H9 (cell line): ENCODE data around the gene SPSB2. TPM values are rescaled to one million over a fixed set of nuclear protein-coding genes. Genes with fewer than 3 reads are reported as not detected.

Experiments used
- DNase-seq: peaks from one replicate; pipeline ENCODE4 v3.0.0-alpha.2; 2017
- H2AFZ ChIP-seq: one replicate; pipeline ENCODE4 v1.6.1; 2013; ENCODE audit warnings: mild to moderate bottlenecking, low read length, control low read depth, moderate library complexity
- H2AK5ac ChIP-seq: 2 replicates; pipeline ENCODE4 v1.6.1; 2013; ENCODE audit warnings: low read length, control low read depth, mixed read lengths; ENCODE audit not compliant: insufficient read length
- H2BK120ac ChIP-seq: one replicate; pipeline ENCODE4 v1.6.1; 2013; ENCODE audit warnings: low read depth, mild to moderate bottlenecking, low read length, control low read depth, inconsistent platforms; ENCODE audit not compliant: poor library complexity, severe bottlenecking
- H2BK12ac ChIP-seq: 2 replicates; pipeline ENCODE4 v1.6.1; 2013; ENCODE audit warnings: low read length, control low read depth, mixed read lengths, low read depth; ENCODE audit not compliant: insufficient read length
- H2BK15ac ChIP-seq: 2 replicates; pipeline ENCODE4 v1.6.1; 2013; ENCODE audit warnings: low read depth, low read length, control low read depth
- H2BK20ac ChIP-seq: one replicate; pipeline ENCODE4 v1.6.1; 2013; ENCODE audit warnings: low read depth, mild to moderate bottlenecking, low read length, control low read depth, inconsistent platforms; ENCODE audit not compliant: poor library complexity, severe bottlenecking
- H2BK5ac ChIP-seq: 2 replicates; pipeline ENCODE4 v1.6.1; 2013; ENCODE audit warnings: low read length, control low read depth, mixed read lengths; ENCODE audit not compliant: insufficient read length
- H3K14ac ChIP-seq: 2 replicates; pipeline ENCODE4 v1.6.1; 2013; ENCODE audit warnings: low read length, control low read depth; ENCODE audit not compliant: insufficient read depth
- H3K18ac ChIP-seq: 2 replicates; pipeline ENCODE4 v1.6.1; 2013; ENCODE audit warnings: low read depth, mild to moderate bottlenecking, mixed read lengths, low read length, control low read depth; ENCODE audit not compliant: insufficient read length
- H3K23ac ChIP-seq: 2 replicates; pipeline ENCODE4 v1.6.1; 2013; ENCODE audit warnings: low read length, control low read depth, mixed read lengths, low read depth; ENCODE audit not compliant: insufficient read length
- H3K23me2 ChIP-seq: 2 replicates; pipeline ENCODE4 v1.6.1; 2013; ENCODE audit warnings: low read depth, mild to moderate bottlenecking, mixed read lengths, low read length, control low read depth; ENCODE audit not compliant: insufficient read length, poor library complexity, severe bottlenecking
- H3K27ac ChIP-seq: 2 replicates; pipeline ENCODE4 v1.5.1; 2013; ENCODE audit warnings: low read length, control low read depth, mixed read lengths, low read depth; ENCODE audit not compliant: insufficient read length
- H3K27me3 ChIP-seq: 2 replicates; pipeline ENCODE4 v1.6.1; 2013; ENCODE audit warnings: low read length, control low read depth, inconsistent platforms; ENCODE audit not compliant: insufficient read depth
- H3K4ac ChIP-seq: 2 replicates; pipeline ENCODE4 v1.6.1; 2013; ENCODE audit warnings: low read depth, mild to moderate bottlenecking, control low read depth, inconsistent platforms, low read length, moderate library complexity
- H3K4me1 ChIP-seq: 2 replicates; pipeline ENCODE4 v1.6.1; 2013; ENCODE audit warnings: low read length, control low read depth, inconsistent platforms; ENCODE audit not compliant: insufficient read depth
- H3K4me2 ChIP-seq: 2 replicates; pipeline ENCODE4 v1.6.1; 2013; ENCODE audit warnings: low read length, control low read depth, mixed read lengths; ENCODE audit not compliant: insufficient read length, insufficient read depth
- H3K56ac ChIP-seq: 2 replicates; pipeline ENCODE4 v1.6.1; 2013; ENCODE audit warnings: low read depth, mild to moderate bottlenecking, mixed read lengths, low read length, control low read depth; ENCODE audit not compliant: insufficient read length
- H3K79me1 ChIP-seq: 2 replicates; pipeline ENCODE4 v1.6.1; 2013; ENCODE audit warnings: low read depth, mild to moderate bottlenecking, moderate library complexity, low read length, control low read depth, inconsistent platforms; ENCODE audit not compliant: insufficient read depth, poor library complexity, severe bottlenecking
- H3K79me2 ChIP-seq: 2 replicates; pipeline ENCODE4 v1.6.1; 2013; ENCODE audit warnings: low read length, control low read depth, inconsistent platforms; ENCODE audit not compliant: insufficient read depth
- H3K9ac ChIP-seq: 2 replicates; pipeline ENCODE4 v1.6.1; 2013; ENCODE audit warnings: low read length, control low read depth, mixed read lengths; ENCODE audit not compliant: insufficient read length; ENCODE audit errors: extremely low read depth
- H3K9me3 ChIP-seq: one replicate; pipeline ENCODE4 v1.6.1; 2013; ENCODE audit warnings: low read depth, low read length, inconsistent platforms; ENCODE audit not compliant: control insufficient read depth
- H3T11ph ChIP-seq: one replicate; pipeline ENCODE4 v1.6.1; 2013; ENCODE audit warnings: mild to moderate bottlenecking, low read length, control low read depth, inconsistent platforms
- H4K20me1 ChIP-seq: one replicate; pipeline ENCODE4 v1.6.1; 2013; ENCODE audit not compliant: control insufficient read depth, insufficient read length, insufficient read depth
- H4K5ac ChIP-seq: 2 replicates; pipeline ENCODE4 v1.6.1; 2013; ENCODE audit warnings: low read depth, mild to moderate bottlenecking, mixed read lengths, low read length, control low read depth; ENCODE audit not compliant: insufficient read length
- H4K8ac ChIP-seq: replicated peaks from 2 replicates; pipeline ENCODE4 v1.6.1; 2013; ENCODE audit warnings: low read length, control low read depth, mixed read lengths, low read depth; ENCODE audit not compliant: insufficient read length
- H4K91ac ChIP-seq: 2 replicates; pipeline ENCODE4 v1.6.1; 2013; ENCODE audit warnings: low read depth, mild to moderate bottlenecking, moderate library complexity, mixed read lengths, low read length, control low read depth; ENCODE audit not compliant: insufficient read length
- H3K27ac Mint-ChIP-seq, 3 experiments: 2 replicates in 2 of 3; 3 replicates in 1 of 3; pipeline ENCODE4 v1.8.0; 2020 to 2021; ENCODE audit warnings: mixed read lengths in 3 of 3, mild to moderate bottlenecking in 1 of 3, moderate library complexity in 1 of 3
- H3K27me3 Mint-ChIP-seq: 2 replicates; pipeline ENCODE4 v1.8.0; 2021; ENCODE audit warnings: low read depth, mild to moderate bottlenecking, moderate library complexity, mixed read lengths
- H3K36me3 Mint-ChIP-seq, 3 experiments: 2 replicates in 2 of 3; 3 replicates in 1 of 3; pipeline ENCODE4 v1.8.0; 2020 to 2021; ENCODE audit warnings: low read depth in 3 of 3, mixed read lengths in 3 of 3; ENCODE audit not compliant: insufficient read depth in 1 of 3
- H3K4me1 Mint-ChIP-seq, 2 experiments: 2 replicates each; pipeline ENCODE4 v1.8.0; 2020; ENCODE audit warnings: mixed read lengths in 2 of 2
- H3K4me3 Mint-ChIP-seq, 2 experiments: 2 replicates in 1 of 2; 3 replicates in 1 of 2; pipeline ENCODE4 v1.8.0; 2020 to 2021; ENCODE audit warnings: mild to moderate bottlenecking in 2 of 2, mixed read lengths in 2 of 2, moderate library complexity in 1 of 2
- H3K9me3 Mint-ChIP-seq, 2 experiments: 2 replicates in 1 of 2; 3 replicates in 1 of 2; pipeline ENCODE4 v1.8.0; 2020; ENCODE audit warnings: mild to moderate bottlenecking in 2 of 2, mixed read lengths in 2 of 2, moderate library complexity in 1 of 2
- WGBS: extraction: QIAGEN DNeasy Blood & Tissue Kit; methylation state at CpG from one replicate; pipeline ENCODE4 v1.1.7; 2013; ENCODE audit warnings: missing lambda C conversion rate, low lambda C conversion rate, mixed read lengths; ENCODE audit not compliant: insufficient read length; ENCODE audit errors: extremely low coverage; 5-methylcytosine and 5-hydroxymethylcytosine counted together
- total RNA-seq: library from RNA; stranded (reverse); gene quantifications from 2 replicates; pipeline ENCODE4 v1.2.1, GENCODE V29; 2021
- TF ChIP-seq, protein P1 (sequence below): fragments of 200-600 bp; sonication (generic); conservative IDR thresholded peaks from 3 replicates; pipeline ENCODE4 v1.8.0; 2021; ENCODE audit warnings: antibody characterized with exemption, mild to moderate bottlenecking

SPSB2 gene
- total RNA-seq, 1 experiment from 2014 or later, result 13.7 TPM

DNA sequence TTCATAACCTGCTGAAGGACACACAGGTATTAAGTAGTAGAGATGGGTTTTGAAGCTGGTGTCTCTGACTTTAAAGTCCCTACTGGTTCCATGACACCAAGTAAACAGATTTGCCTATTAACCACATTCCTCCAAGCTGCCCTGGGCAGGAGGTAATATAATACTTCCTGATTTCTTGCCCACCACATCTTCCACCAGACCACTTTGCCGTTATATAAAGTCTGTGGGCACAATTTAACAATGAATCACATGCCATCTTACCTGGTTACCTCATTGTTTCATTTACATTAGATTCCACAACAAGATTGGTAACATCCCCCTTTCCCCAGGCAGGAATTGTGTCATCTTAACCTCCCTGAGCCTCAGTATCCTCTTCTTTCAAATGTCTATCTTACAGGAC, 30.6 kb upstream of the SPSB2 start:
- Mint-ChIP-seq H3K4me1 (peaks cover 4 to 14% of the 10 kb centered on the region in 2 experiments), H3K4me3 (no peak overlapping the region), H3K9me3 (no peaks in the 10 kb centered on the region), H3K27ac (peak overlapping the region in 1 of 3 experiments; percentile 17; a peak in 3 of 7 replicates), H3K36me3 (no peaks in the 10 kb centered on the region), H3K27me3 (peaks cover 7% of the 10 kb centered on the region)
- Histone ChIP-seq H3K4me1 (peaks cover 2% of the 10 kb centered on the region; the same call in 1 of the 2 replicates), H3K9me3 (no peaks in the 10 kb centered on the region), H4K91ac (no peak overlapping the region), H2AK5ac (no peak overlapping the region), H3K23me2 (peaks cover 3% of the 10 kb centered on the region), H2BK20ac (no peak overlapping the region), H2BK120ac (no peak overlapping the region), H3K9ac (no peak overlapping the region), H4K8ac (no peak overlapping the region), H3T11ph (no peak overlapping the region), H4K20me1 (peaks cover 2% of the 10 kb centered on the region), H3K56ac (no peak overlapping the region), H3K79me1 (no peaks in the 10 kb centered on the region), H3K14ac (no peak overlapping the region), H2BK12ac (no peak overlapping the region), H2AFZ (no peak overlapping the region), H3K4me2 (no peak overlapping the region), H3K18ac (peak overlapping the region; percentile 25), H4K5ac (no peak overlapping the region), H3K4ac (no peak overlapping the region), H3K27me3 (no peaks in the 10 kb centered on the region; the same call in 1 of the 2 replicates), H2BK5ac (no peak overlapping the region), H2BK15ac (no peak overlapping the region), H3K27ac (no peak overlapping the region), H3K79me2 (no peaks in the 10 kb centered on the region), H3K23ac (no peak overlapping the region)
- no peak for DNase-seq
- TF ChIP-seq, protein P1, sequence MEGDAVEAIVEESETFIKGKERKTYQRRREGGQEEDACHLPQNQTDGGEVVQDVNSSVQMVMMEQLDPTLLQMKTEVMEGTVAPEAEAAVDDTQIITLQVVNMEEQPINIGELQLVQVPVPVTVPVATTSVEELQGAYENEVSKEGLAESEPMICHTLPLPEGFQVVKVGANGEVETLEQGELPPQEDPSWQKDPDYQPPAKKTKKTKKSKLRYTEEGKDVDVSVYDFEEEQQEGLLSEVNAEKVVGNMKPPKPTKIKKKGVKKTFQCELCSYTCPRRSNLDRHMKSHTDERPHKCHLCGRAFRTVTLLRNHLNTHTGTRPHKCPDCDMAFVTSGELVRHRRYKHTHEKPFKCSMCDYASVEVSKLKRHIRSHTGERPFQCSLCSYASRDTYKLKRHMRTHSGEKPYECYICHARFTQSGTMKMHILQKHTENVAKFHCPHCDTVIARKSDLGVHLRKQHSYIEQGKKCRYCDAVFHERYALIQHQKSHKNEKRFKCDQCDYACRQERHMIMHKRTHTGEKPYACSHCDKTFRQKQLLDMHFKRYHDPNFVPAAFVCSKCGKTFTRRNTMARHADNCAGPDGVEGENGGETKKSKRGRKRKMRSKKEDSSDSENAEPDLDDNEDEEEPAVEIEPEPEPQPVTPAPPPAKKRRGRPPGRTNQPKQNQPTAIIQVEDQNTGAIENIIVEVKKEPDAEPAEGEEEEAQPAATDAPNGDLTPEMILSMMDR, result no peak
- no CpG with 5 or more reads among the region's 1 CpG for WGBS
